ENCODE data around the gene KRTAP4-11.

The KRTAP4-11 gene

DNA sequence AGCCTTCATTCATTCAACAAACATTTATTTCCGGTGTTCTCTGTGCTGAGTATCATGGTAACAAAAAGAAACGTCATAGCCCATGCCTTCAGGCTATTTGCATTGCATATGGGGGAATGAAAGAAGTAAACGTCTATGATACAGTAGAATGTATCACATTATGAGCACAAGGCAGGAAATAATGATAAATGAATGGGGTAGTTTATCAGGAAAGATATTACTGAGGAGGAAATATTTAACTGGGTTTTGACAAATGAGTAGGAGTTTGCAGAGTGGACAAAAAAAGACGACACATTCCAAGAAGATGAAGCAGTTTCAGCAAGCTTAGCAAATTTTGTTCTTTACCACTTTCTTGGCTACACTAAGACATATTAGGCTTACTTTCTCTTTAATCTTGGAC lies 35.5 kb downstream of the KRTAP4-11 start:
- FAIRE-seq, result no peak

DNA sequence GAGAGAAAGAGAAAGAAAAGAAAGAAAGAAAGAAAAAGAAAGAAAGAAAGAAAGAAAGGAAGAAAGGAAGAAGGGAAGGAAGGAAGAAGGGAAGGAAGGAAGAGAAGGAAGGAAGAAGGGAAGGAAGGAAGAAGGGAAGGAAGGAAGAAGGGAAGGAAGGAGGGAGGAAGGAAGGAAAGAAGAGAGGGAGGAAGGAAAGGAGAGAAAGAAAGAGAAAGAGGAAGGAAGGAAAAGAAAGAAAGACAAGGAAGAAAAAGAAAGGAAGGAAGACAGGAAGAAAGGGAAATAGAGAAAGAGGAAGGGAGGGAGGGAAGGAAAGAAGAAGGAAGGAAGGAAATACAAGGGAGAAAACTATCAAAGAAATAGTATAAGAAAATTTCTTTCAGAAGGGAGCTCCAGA lies 41.4 kb downstream of the KRTAP4-11 start:
- FAIRE-seq, result no peak
- no peak for DNase-seq (ENCODE audit: insufficient read length, low spot score)
- TF ChIP-seq SPI1 (IDR thresholded peaks at IDR 0.05; ENCODE audit: low read depth, low read length), result no peak

More for the DNA sequence above, 35.5 kb downstream of the KRTAP4-11 start:
- DNase-seq (ENCODE audit: insufficient read length, low spot score), result no peak
- TF ChIP-seq POLR2A (IDR thresholded peaks at IDR 0.05; ENCODE audit: low read depth, low read length) (no peak), POLR2AphosphoS5 (IDR thresholded peaks at IDR 0.05; ENCODE audit: low read depth, low read length) (no peak), TAF1 (IDR thresholded peaks at IDR 0.05; ENCODE audit: low read depth, low read length) (no peak), PAX5 (IDR thresholded peaks at IDR 0.05; ENCODE audit: insufficient read depth, low read length, severe bottlenecking) (no peak), SPI1 (IDR thresholded peaks at IDR 0.05; ENCODE audit: low read depth, low read length) (no peak), POU2F2 (IDR thresholded peaks at IDR 0.05; ENCODE audit: low read depth, low read length) (no peak)

DNA sequence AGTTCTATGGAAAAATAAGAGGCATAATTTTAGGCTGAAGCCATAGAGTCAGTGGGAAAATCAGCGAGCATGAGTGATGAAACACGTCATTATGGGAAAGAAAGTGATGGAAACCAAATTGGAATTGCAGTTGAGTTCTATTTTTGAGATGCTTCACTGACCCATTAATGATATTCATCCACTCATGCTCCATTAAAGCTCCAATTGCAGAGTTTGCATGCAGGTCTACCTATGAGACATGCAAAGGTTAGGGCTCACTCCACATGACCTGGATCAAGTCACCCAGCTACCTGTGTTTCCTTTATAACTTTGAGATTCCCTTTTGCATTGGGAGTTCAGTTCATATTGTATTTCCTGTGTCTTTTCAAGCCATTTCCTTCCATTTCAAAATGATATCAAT lies 44.5 kb downstream of the KRTAP4-11 start:
- FAIRE-seq (no peak), DNase-seq (ENCODE audit: insufficient read length, low spot score) (no peak)
- TF ChIP-seq POLR2AphosphoS5 (IDR thresholded peaks at IDR 0.05; ENCODE audit: low read depth, low read length) (no peak), POLR2A (IDR thresholded peaks at IDR 0.05; ENCODE audit: low read depth, low read length) (no peak), PAX5 (IDR thresholded peaks at IDR 0.05; ENCODE audit: insufficient read depth, low read length, severe bottlenecking) (no peak)

DNA sequence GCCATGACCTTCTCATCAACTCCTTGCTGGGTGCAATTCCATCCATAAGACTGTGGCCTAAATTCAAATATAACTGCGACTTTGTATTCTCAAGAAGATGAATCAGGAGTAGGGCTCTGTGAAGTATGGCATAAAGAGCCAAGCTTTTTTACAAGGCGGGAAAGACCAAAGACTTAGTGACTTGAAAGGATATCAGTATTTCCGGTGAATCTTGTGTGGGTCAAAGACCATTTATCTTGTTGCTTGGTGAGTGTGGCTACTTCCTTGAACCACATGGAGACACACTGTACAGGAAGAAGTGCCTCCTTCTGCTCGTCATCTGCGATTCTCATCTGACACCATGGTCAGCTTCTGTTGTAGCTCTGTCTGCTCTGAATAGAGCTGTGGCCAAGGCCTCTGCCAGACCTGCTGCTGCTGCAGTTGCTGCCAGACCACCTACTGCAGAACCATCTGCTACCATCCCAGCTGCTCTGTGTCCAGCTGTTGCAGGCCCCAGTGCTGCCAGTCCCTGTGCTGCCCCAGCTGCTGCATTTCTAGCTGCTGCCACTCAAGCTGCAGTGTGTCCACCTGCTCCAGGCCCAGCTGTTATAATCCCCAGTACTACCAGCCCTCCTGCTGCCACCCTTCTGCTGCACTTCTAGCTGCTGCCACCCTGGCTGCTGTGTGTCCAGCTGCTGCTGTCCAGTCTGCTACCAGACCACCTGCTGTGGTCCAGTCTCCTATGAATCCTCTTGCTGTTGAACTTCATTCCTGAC lies 46.4 kb downstream of the KRTAP4-11 start:
- no peak for TF ChIP-seq PAX5 (IDR thresholded peaks at IDR 0.05; ENCODE audit: insufficient read depth, low read length, severe bottlenecking)
- TF ChIP-seq SPI1 (IDR thresholded peaks at IDR 0.05; ENCODE audit: low read depth, low read length), result no peak
- TF ChIP-seq POLR2AphosphoS5 (IDR thresholded peaks at IDR 0.05; ENCODE audit: low read depth, low read length), result no peak
- no peak for TF ChIP-seq TAF1 (IDR thresholded peaks at IDR 0.05; ENCODE audit: low read depth, low read length)
- TF ChIP-seq POLR2A (IDR thresholded peaks at IDR 0.05; ENCODE audit: low read depth, low read length), result no peak
- no peak for TF ChIP-seq POU2F2 (IDR thresholded peaks at IDR 0.05; ENCODE audit: low read depth, low read length)
- FAIRE-seq (no peak), DNase-seq (ENCODE audit: insufficient read length, low spot score) (no peak)

DNA sequence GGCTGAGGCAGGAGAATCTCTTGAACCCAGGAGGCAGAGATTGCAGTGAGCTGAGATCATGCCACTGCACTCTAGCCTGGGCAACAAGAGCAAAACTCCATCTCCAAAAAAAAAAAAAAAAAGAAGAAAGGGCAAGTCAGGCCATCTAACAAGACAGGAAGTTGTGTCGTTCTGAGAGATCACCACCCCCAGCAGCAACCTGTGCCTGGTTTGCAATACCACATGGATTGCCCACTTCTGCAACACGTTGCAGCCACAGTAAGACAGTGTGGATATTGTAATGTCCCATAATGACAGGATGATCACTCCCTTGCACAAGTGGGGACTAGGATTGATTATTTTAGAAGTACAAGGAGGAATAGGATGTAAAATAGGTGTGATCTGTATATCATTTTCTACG lies 49.1 kb downstream of the KRTAP4-11 start:
- FAIRE-seq (no peak), DNase-seq (ENCODE audit: insufficient read length, low spot score) (no peak)
- TF ChIP-seq PAX5 (IDR thresholded peaks at IDR 0.05; ENCODE audit: insufficient read depth, low read length, severe bottlenecking) (no peak), POLR2AphosphoS5 (IDR thresholded peaks at IDR 0.05; ENCODE audit: low read depth, low read length) (no peak), POLR2A (IDR thresholded peaks at IDR 0.05; ENCODE audit: low read depth, low read length) (no peak), SPI1 (IDR thresholded peaks at IDR 0.05; ENCODE audit: low read depth, low read length) (no peak), TAF1 (IDR thresholded peaks at IDR 0.05; ENCODE audit: low read depth, low read length) (no peak), POU2F2 (IDR thresholded peaks at IDR 0.05; ENCODE audit: low read depth, low read length) (no peak)

DNA sequence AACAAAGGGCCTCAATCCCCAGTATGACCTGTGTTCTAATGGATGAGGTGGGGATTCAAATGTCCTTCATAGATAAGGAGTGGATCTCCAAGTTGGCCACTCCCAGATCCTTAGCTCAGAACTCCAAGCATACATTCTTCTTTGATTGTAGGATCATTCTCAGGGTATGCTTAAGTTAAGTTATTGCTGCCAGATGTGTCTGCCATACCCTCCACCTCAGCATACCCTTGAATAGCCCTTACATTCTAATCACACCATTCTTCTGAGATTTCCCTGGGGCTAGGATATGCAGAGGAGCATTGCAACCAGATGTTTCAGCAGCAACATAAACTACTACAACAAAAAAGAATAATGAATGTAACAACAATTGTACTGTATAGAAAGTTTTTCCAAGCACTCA lies 50.9 kb downstream of the KRTAP4-11 start:
- FAIRE-seq (no peak), DNase-seq (ENCODE audit: insufficient read length, low spot score) (no peak)
- TF ChIP-seq TAF1 (IDR thresholded peaks at IDR 0.05; ENCODE audit: low read depth, low read length) (no peak), SPI1 (IDR thresholded peaks at IDR 0.05; ENCODE audit: low read depth, low read length) (no peak), PAX5 (IDR thresholded peaks at IDR 0.05; ENCODE audit: insufficient read depth, low read length, severe bottlenecking) (no peak), POU2F2 (IDR thresholded peaks at IDR 0.05; ENCODE audit: low read depth, low read length) (no peak)

All from GM12891 (cell line).